GM13977 (cell line): ENCODE results near the gene LMLN.
"Not testable (repeated sequence)": the region's sequence is repeated elsewhere in the genome, so short reads cannot be mapped to it uniquely, and the experiment has no call there.

Experiments
- DNase-seq: peaks from one replicate; pipeline ENCODE4 v3.0.0; 2012; ENCODE audit warnings: low spot score
- CTCF ChIP-seq: IDR thresholded peaks from 2 replicates; pipeline ENCODE4 v1.5.1; 2012; ENCODE audit warnings: mild to moderate bottlenecking, control low read depth; ENCODE audit not compliant: insufficient read depth; ENCODE audit errors: extremely low read depth, missing control alignments
- in situ Hi-C: fragments of 300-500 bp; cut with MboI; formaldehyde crosslinking; loops from one replicate; pipeline ENCODE4 v1.12.0; 2022; ENCODE audit warnings: low sequenced_read_pairs, low pct_unique_long_range_greater_than_20kb, mixed read lengths, inconsistent platforms; ENCODE audit not compliant: unreplicated experiment

Gene LMLN

GRCh38 chr3:197959891-197960693, at the start of gene LMLN:
Gene LMLN, plus strand, starts transcription at chr3:197960217. Its CDS starts 29 bp downstream, at chr3:197960246.
- peak; percentile 92 for DNase-seq

GRCh38 chr3:197912741-197913476, 47.1 kb upstream of the LMLN start:
- TF ChIP-seq CTCF: no peak
- DNase-seq: no peak
- in situ Hi-C loops: no loop called here

More at GRCh38 chr3:197959891-197960693, at the start of gene LMLN:
- in situ Hi-C loops: no loop called here
- no peak for TF ChIP-seq CTCF

GRCh38 chr3:197913641-197914380, 46.2 kb upstream of the LMLN start:
- DNase-seq: no peak
- in situ Hi-C loops: no loop called here
- no peak for TF ChIP-seq CTCF

- DNase-seq, in situ Hi-C loops: not testable (repeated sequence)
These were observed 38.4 kb upstream of the LMLN start for GRCh38 chr3:197921429-197922275.

GRCh38 chr3:197926418-197926817, 33.6 kb upstream of the LMLN start:
- no peak for DNase-seq
- in situ Hi-C loops: no loop called here
- TF ChIP-seq CTCF: peak; percentile 29

GRCh38 chr3:197927578-197927977, 32.4 kb upstream of the LMLN start:
- DNase-seq, in situ Hi-C loops: not testable (repeated sequence)

GRCh38 chr3:197936819-197937384, 23.1 kb upstream of the LMLN start:
- no peak for DNase-seq
- in situ Hi-C loops: no loop called here
- no peak for TF ChIP-seq CTCF
